ACC112 (cell line): Measurements from ENCODE around the gene TTLL10.

Experiments
- H2AFZ ChIP-seq: fragments of 200-600 bp; sonication (generic); one replicate; pipeline ENCODE4 v1.6.0; 2017; ENCODE audit warnings: antibody characterized with exemption, low read length; ENCODE audit not compliant: unreplicated experiment
- H3K27ac ChIP-seq: fragments of 200-600 bp; sonication (generic); 2 replicates; pipeline ENCODE4 v1.5.1; 2014; ENCODE audit warnings: low read depth, mild to moderate bottlenecking, antibody characterized with exemption, low read length, moderate library complexity
- H3K27me3 ChIP-seq: fragments of 200-600 bp; sonication (generic); 2 replicates; pipeline ENCODE4 v1.6.1; 2014; ENCODE audit warnings: mild to moderate bottlenecking, antibody characterized with exemption, low read length, moderate library complexity, mixed read lengths; ENCODE audit not compliant: insufficient read depth
- H3K36me3 ChIP-seq: fragments of 200-600 bp; sonication (generic); 2 replicates; pipeline ENCODE4 v1.6.1; 2016; ENCODE audit warnings: mild to moderate bottlenecking, antibody characterized with exemption, low read length, moderate library complexity, mixed read lengths; ENCODE audit not compliant: insufficient read depth
- H3K4me1 ChIP-seq: fragments of 200-600 bp; sonication (generic); one replicate; pipeline ENCODE4 v1.6.1; 2016; ENCODE audit warnings: low read length, mixed read lengths; ENCODE audit not compliant: insufficient read depth, unreplicated experiment, control insufficient read depth
- H3K4me3 ChIP-seq: fragments of 200-600 bp; sonication (generic); 2 replicates; pipeline ENCODE4 v1.5.1; 2014; ENCODE audit warnings: mild to moderate bottlenecking, low read depth, low read length
- H3K79me2 ChIP-seq: fragments of 200-600 bp; sonication (generic); one replicate; pipeline ENCODE4 v1.6.0; 2016; ENCODE audit warnings: low read length; ENCODE audit not compliant: control insufficient read depth, unreplicated experiment, insufficient read depth

Gene TTLL10

DNA sequence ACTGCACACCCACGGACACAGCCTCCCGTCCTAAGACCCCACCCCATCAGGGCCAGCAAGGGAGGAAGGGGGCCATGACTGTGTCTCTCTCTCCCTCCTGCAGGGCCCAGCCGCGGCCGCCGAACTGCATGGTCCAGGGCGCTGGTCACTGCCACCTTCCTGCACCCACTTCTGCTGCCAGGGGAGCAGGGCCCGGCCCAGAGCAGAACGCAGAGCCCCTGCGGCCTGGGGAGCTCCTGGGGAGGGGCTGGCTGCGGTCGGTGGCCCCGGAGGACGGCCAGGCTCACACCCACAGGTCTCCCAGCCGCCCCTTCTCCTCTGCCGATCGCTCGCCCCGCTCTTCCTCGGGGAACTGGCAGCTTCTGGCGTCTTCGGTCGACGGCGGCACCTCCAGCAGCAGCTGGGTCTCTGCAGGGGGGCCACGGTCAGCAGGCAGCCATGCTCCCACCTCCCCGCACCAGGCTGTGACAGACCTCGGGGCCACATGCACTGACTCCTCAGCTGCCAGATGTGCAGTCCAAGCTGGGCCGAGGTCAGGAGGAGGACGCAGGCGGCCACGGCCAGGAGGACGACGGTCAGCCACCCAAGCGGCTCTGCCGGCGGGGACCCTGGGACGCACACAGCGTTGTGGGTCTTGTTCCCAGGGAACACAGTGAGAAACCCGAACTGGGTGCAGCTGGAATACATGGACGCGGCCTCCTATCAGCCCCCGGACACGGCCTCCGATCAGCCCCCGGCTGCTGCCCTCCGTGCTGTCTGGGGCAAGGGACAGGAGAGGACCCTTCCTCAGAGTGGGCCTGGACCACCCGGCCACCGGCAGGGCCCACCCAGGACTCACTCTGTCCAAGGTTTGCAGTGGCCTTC is 30.1 kb downstream of the TTLL10 start:
- Histone ChIP-seq H3K4me3 (no peak overlapping the region), H3K36me3 (no peaks in the 10 kb centered on the region), H3K27ac (no peak overlapping the region), H2AFZ (no peak overlapping the region), H3K27me3 (peaks cover 13% of the 10 kb centered on the region; the same call in 1 of the 2 replicates), H3K79me2 (no peaks in the 10 kb centered on the region), H3K4me1 (peaks cover 5% of the 10 kb centered on the region)

DNA sequence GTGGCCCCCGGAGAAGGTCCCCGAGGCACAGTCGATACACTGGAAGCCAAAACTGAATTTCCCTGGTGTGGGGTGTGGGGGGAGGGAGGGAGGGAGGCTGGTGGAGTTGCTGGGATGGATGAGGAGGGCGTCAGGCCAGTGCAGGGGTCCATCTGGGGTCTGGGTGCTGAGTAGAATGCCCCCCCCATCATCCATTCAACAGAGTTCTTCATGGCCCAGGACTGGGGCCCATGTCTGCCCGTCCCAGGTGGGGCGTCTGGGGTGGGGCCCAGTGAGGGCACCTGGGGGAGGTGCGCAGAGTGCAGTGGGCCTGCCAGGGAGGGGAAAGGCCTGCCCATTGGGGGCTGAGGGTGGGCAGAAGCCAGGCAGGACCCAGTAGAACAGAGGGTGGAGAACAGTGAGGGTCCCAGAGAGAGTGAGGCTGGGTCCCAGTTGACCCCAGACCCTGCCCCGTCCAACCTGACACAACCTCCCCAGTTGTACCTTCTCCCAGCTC is 30.8 kb downstream of the TTLL10 start:
- peaks cover 13% of the 10 kb centered on the region; the same call in 1 of the 2 replicates for H3K27me3 ChIP-seq
- no peaks in the 10 kb centered on the region for H3K79me2 ChIP-seq
- peaks cover 5% of the 10 kb centered on the region for H3K4me1 ChIP-seq
- H2AFZ ChIP-seq = no peak overlapping the region
- no peak overlapping the region for H3K4me3 ChIP-seq
- H3K36me3 ChIP-seq = no peaks in the 10 kb centered on the region
- no peak overlapping the region for H3K27ac ChIP-seq

DNA sequence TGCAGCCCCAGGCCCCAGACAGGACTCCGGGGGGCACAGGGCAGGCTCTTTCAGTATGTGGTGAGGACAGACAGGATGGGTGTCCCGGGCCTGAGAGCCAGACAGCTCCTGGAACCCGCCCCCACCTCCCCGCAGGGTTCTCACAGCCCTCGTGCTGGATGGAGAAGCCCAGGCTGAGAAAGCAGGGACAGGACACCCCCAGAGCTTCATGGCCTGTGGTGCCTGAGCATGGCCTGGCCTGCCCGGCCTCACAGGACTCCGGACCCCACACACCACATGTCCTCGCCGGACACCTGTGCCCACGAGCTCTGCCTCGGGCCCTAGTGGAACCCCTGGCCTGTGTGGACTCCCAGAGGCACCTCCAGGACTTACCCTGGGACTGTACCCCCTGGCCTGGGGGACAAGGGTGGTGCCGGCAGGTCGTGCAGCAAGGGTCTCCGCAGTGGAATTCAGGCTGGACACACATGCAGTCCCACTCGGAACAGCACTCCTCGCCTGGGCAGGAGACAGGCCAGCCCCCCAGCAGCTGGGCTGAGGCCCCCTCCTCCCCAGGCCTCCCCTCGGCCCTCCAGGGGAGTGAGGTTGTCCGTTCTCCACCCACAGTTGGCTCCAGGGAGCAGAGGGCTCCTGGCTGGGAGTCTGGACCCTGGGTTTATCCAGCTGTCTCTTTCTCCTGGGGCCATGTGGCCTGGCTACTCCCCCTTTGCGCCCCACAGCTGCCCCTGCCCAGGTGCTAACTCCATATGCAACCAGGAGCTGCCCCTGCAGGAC is 31.5 kb downstream of the TTLL10 start:
- Histone ChIP-seq H2AFZ (no peak overlapping the region), H3K4me1 (peaks cover 5% of the 10 kb centered on the region), H3K36me3 (no peaks in the 10 kb centered on the region), H3K79me2 (no peaks in the 10 kb centered on the region), H3K27me3 (peaks cover 13% of the 10 kb centered on the region; the same call in 1 of the 2 replicates), H3K4me3 (no peak overlapping the region), H3K27ac (no peak overlapping the region)

DNA sequence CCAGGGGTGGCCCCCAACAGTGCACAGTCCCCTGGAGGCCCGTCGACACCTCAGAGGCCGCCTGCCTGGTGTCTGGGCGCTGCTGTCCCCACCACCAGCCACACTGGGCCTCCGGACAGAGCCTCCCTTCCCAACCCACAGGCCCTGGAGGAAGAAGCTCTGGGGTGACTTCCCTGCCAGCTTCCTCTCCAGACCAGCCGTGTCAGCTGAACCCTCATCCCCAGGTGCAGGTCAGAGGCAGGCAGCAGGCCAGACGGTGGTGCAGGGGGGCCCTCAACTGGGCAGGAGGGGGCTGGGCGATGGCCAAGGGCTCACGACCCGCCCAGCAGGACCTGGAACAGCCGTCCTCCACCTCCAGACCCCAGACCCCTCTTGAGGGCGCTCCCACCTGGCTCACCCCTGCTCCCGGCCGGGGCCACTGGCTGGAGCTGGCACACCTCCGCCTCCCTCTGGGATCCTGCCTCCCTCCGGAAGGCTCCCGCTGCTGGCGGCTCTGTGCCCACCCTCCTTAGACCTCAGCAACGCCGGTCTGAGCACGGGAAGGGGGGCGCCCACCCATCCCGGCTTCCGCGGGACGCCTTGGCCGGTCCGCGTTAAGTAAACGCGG is 32.2 kb downstream of the TTLL10 start:
- Histone ChIP-seq H3K4me3 (no peak overlapping the region), H3K79me2 (no peaks in the 10 kb centered on the region), H2AFZ (no peak overlapping the region), H3K27ac (no peak overlapping the region), H3K27me3 (peaks cover 13% of the 10 kb centered on the region; the same call in 1 of the 2 replicates), H3K4me1 (peaks cover 5% of the 10 kb centered on the region), H3K36me3 (no peaks in the 10 kb centered on the region)

DNA sequence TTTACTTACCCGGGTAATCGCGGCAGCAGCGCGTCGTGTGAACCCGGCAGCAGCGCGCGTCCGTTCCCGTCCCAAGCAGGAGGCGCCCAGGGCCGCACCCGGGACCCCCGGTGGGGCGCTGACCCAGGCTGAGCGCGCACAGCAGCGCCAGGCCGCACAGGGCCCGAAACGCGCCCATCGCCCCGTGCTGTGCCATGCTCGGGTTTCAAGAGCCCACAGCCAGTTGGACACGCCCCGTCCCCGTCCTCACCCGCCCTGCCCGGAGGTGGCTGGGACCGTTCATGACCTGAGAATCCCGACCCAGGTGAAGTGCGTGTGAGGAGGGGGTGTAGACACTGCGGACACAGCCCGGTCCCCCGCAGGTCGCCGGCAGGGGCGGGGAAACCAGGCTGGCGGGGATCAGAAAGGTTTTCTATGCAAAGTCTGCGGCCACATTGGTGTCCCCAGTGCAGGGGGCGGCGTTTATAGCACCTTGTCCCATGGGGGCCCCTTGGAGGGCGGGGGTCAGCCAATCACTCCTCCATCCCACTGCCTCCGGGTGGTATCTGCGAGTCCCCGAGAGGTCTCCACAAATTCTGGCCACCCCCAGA is 32.8 kb downstream of the TTLL10 start, which contains the start of gene TNFRSF18:
Gene TNFRSF18, minus strand, starts transcription at position 217 of the 590 bp plus-strand sequence. Its CDS starts 21 bp downstream, at position 196.
- no peaks in the 10 kb centered on the region for H3K36me3 ChIP-seq
- no peak within 1 kb of the TSS for H3K27ac ChIP-seq
- no peaks in the 10 kb centered on the region for H3K79me2 ChIP-seq
- H3K4me1 ChIP-seq = peaks cover 5% of the 10 kb centered on the region
- peaks cover 13% of the 10 kb centered on the region; the same call in 1 of the 2 replicates for H3K27me3 ChIP-seq
- H3K4me3 ChIP-seq = no peak within 1 kb of the TSS
- H2AFZ ChIP-seq = no peak within 1 kb of the TSS

DNA sequence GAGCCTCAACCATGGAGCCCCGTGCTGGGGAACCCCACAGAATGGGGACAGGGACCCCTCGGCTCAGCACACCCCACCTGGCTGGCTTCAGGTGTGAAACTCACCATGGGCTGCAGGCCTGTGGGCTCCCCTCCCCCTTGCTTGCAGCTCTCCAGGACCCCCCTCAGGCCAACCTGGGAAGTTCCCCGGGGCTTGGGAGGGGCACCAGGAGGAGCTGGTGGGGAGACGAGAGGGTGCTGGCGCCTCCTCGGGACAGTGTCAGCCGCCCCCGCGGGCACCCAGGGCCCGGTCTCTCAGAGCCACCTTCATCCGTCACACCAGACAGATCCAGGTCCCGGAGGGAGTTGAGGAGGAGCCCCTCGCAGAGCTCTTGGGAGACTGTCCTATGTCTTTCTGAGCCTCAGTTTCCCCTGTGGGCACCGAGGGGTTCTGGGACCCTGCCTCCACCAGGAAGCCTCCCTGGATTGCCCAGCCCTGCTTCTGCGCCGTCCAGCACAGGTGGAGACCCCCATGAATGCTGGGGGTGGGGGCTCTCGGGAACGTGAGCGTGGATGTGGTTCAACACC is 33.4 kb downstream of the TTLL10 start:
- Histone ChIP-seq H3K36me3 (no peaks in the 10 kb centered on the region), H3K27me3 (peaks cover 13% of the 10 kb centered on the region; the same call in 1 of the 2 replicates), H2AFZ (no peak overlapping the region), H3K79me2 (no peaks in the 10 kb centered on the region), H3K4me3 (no peak overlapping the region), H3K4me1 (peaks cover 5% of the 10 kb centered on the region), H3K27ac (no peak overlapping the region)

DNA sequence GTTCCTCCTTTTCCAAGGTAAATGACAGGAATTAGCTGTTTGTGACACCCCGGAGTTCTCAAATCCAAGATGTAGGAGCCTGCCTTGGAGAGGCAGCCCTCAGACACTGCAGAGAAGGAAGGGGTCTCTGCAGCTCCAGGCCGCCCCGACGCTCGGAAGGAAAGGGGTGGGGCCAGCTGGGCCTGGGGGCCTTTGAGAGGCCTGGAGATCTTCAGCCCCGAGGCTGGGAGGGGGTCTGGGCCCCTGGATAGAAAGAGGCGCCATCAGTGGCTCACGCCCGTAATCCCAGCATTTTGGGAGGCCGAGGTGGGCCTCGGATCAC is 33.9 kb downstream of the TTLL10 start:
- Histone ChIP-seq H3K4me1 (peaks cover 5% of the 10 kb centered on the region), H3K4me3 (no peak overlapping the region), H2AFZ (no peak overlapping the region), H3K36me3 (no peaks in the 10 kb centered on the region), H3K27ac (no peak overlapping the region), H3K79me2 (no peaks in the 10 kb centered on the region), H3K27me3 (peaks cover 13% of the 10 kb centered on the region; the same call in 1 of the 2 replicates)

DNA sequence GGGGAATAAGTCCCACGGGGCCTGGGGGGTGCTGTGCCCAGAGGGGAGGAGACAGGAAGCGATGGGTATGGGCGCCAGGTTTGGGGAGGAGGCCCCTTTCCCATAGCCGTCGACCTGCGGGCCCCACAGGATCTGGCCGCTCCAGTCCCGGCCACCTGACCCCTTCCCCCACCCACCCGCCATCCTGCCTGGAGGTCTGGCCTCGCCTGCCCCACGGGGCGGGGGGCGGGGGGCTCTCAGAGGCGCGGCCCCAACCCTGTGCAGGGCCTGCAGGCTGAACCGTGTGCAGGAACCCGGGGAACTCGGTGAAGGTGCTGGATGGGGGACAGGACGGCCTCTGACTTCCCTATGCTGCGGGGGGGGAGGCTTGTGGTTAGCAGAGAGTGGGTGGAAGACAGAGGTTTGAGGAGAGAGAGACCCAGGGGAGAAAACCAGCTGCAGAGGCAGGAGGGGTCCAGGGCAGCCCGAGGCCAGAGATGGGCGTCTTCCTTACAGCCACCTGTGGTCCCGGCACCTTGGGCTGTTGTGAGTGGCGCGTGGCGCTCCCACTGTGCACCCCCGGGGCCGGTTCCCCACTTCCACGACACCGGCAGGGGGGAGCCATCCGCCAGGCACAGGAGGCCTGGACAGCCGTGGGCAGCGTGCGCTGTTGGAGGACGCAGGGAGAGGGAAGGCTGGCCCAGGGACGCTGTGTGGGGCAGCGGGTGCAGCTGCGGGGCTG is 35.2 kb downstream of the TTLL10 start:
- H3K79me2 ChIP-seq = no peaks in the 10 kb centered on the region
- peaks cover 5% of the 10 kb centered on the region for H3K4me1 ChIP-seq
- peak overlapping the region; percentile 57; the same call in 1 of the 2 replicates for H3K4me3 ChIP-seq
- no peak overlapping the region for H2AFZ ChIP-seq
- no peaks in the 10 kb centered on the region for H3K36me3 ChIP-seq
- H3K27me3 ChIP-seq = peaks cover 13% of the 10 kb centered on the region; the same call in 1 of the 2 replicates
- no peak overlapping the region for H3K27ac ChIP-seq

DNA sequence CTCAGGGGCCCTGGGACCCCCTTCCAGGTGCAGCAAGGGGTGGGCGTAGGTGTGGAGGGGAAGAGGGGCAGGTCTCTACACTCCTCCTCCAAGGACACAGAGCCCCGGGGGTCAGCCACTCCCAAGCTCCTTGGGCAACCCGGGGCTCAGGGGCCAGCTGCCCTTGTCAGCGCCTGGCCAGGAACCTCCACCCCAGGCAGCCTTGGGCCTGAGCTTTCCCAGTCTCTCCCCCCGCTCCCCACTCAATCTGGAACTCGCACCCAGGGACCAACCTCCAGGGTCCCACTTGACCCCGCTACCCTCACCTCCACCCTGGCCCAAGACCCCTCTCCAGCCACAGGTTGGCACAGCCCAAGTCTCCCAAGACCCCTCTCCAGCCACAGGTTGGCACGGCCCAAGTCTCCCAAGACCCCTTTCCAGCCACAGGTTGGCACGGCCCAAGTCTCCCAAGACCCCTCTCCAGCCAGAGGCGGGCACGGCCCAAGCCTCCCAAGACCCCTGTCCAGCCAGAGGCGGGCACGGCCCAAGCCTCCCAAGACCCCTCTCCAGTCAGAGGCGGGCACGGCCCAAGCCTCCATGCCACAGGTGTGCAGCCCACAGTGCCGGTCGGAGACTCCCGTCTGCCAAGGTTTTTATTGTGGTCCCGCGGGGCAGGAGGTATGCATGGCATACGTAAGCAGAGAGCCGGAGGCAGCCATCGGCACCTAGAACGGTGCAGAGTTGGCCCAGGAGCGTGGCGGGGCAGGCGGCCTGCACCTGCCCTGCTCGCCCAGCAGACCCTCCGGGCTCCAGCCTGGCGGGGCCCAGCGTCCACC is 37.3 kb downstream of the TTLL10 start:
- Histone ChIP-seq H3K36me3 (no peaks in the 10 kb centered on the region), H3K27me3 (peaks cover 13% of the 10 kb centered on the region; the same call in 1 of the 2 replicates), H3K79me2 (no peaks in the 10 kb centered on the region), H3K4me3 (no peak overlapping the region), H2AFZ (no peak overlapping the region), H3K27ac (no peak overlapping the region), H3K4me1 (peaks cover 5% of the 10 kb centered on the region)
